HG03025 (cell line): ENCODE data around the gene EPHA5.

Experiments
- ATAC-seq: cut with Tn5 transposase; IDR thresholded peaks from one replicate; pipeline ENCODE4 v1.9.1; 2021; ENCODE audit warnings: mild to moderate bottlenecking, moderate library complexity; ENCODE audit not compliant: unreplicated experiment, low FRiP score

The EPHA5 gene

DNA sequence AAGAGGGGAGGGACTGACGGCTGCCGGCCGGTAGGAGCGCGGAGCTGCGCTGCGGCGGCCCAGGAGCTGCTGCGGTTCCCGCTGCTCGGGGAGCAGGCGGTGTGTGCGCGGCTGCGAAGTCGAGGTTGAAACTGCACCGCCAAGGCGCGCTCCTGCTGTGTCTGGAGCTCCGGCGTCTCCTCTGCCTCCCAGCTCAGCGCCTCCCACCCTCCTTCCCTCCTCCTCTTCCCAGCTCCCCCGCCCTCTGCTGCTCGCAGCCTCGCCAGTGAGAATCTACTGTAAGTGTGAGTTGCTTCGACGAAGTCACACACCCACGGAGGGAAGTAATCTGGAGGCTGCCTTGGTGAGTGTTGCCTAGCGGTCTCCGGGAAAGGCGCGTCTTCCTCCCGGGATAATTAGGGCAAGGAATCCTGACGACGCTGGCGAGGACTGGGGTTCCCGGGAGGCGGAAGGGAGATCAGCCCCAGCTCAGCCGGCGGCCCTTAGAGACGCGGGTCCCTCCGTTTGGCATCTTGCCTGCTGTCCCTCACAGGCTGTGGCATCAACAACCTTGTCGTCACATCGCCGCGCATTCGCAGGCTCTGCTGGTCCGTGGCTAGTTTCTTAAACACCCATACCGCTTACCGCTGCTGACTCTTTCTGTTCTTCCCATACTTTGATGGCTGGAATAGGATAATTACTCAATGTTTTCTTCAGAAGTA lies at the start of gene EPHA5:
EPHA5 (minus strand) TSS at position 159 of the 701 bp plus-strand sequence. CDS start 747 bp downstream, outside the sequence.
- no peak for ATAC-seq

DNA sequence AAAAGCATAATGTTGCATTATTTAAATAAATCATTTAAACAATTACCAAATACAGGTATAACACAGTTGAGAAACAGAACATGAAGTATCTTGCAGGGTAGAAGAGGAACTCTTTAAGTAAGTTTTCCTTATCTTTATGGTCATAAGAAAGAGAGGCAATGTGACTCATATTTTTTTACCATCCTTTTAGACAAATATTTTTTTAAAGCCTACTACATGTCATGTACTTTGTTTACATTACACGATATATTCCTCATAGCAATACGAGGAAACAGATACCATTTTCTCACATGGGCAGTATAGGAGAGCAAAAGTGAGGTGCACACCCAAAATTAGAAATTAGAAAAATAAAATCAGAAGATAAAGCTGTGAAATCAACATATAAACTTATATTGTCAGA lies 49.3 kb upstream of the EPHA5 start:
- ATAC-seq: no peak

DNA sequence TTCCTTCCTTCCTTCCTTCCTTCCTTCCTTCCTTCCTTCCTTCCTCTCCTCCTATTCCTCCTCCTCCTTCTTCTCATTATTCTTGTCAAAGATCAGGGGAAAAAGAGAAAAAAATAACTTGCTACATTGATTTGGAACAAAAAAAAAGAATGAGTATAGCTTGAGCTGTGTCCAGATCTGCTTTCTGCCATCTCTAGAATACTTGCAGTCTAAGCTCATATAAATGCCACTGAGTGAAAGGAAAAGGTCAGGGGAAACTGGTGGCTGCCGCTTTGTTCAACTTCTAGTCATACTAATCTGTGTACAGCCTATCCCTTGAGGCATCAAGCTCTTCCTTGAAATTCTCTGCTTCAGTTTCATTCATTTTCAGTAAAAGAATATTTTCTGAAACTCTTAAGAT lies 28.3 kb upstream of the EPHA5 start:
- no peak for ATAC-seq

DNA sequence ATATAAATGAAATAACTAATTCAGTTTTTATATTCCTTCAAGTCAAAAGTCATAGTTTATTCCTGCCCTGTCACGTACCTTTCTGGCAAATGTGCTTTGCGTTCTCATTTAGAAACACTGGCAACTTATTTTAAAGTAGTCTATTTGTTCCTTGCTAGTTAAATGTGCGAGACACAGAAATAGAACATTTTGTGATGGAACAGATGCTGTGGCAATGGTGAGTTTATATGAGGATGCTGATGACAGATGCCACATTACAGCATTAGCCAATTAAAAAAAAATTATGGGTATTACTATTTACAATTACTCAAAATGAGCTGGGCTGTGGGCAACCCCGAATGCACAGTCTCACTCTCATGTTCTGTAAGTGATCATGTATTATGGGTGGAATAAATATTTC lies 26.1 kb upstream of the EPHA5 start:
- ATAC-seq: no peak

DNA sequence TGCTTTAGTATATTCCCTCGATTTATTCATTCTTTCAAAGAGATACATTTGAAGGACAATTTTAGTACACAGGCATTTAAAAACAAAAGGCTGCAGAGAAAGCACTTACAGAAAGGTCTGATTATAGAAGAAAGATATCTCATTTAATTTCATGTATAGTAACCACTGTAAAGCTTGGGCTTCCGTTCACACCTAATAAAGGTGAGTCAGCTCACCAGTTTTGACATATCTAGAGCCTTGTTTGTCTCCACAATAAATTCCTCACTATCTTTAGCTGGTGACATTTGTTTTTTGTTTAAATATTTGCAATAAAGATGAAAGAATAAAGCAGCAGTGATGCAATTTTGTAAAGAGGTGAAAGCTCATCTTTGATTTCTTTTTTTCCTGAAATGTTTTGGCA lies 1.1 kb upstream of the EPHA5 start:
- no peak for ATAC-seq

DNA sequence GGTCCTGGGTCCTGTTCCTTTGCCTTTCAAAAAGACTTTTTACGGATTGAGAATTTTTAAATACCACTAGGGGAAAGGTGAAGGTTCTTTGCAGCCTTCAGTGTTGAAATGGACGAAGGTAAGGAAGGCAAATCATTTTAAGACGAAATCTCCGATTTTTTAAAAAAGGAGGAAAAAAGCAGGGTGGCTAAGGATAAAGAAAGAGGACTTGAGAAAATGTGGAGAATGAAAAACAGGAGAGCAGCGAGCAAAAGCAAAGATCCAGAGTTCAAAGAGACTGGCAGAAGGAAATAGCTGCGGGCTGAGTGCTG lies 314 bp downstream of the EPHA5 start:
- no peak for ATAC-seq

DNA sequence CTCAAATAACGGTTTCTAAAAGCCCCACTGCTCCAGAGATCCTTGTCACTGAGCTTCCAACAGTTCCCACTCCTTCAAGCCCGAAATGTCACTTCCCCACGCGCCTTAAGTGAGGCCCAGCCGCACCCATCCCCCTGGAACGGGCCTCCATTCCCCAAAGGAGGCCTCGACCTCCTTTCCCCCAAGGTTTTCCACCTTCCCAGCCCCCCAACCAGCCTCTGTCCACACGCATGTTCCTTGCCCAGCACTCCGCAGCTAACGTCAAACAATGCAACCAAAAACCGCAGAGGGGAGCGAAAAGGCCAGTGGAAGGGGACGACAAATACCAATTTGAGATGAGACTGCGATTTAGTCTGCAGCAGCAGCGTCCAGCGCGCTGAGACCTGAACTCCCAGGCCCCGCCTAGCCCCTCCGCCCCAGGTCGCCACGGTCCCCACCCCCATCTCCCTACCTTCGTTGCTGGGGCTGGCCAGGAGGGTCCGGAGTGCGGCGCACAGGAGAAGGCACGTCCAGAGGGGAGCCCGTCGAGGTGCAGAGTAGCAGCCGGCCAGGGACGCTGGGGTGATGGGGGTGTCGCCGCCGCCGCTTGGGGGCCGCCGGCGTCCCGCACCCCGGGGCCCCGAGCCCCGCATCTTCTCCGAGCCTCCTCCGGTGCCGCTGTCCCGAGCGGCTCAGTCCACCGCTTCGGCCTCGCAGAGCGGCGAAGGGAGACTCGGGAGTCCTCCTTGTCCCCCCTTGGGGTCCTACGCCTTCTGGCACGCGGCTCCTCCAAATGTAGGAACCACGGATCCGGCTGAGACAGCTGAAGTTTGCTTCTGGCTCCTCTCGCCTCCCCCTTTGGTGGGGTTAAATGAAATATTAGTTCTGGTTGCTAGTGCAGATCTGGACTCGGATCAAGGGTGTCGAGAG lies 924 bp downstream of the EPHA5 start:
- ATAC-seq: no peak

DNA sequence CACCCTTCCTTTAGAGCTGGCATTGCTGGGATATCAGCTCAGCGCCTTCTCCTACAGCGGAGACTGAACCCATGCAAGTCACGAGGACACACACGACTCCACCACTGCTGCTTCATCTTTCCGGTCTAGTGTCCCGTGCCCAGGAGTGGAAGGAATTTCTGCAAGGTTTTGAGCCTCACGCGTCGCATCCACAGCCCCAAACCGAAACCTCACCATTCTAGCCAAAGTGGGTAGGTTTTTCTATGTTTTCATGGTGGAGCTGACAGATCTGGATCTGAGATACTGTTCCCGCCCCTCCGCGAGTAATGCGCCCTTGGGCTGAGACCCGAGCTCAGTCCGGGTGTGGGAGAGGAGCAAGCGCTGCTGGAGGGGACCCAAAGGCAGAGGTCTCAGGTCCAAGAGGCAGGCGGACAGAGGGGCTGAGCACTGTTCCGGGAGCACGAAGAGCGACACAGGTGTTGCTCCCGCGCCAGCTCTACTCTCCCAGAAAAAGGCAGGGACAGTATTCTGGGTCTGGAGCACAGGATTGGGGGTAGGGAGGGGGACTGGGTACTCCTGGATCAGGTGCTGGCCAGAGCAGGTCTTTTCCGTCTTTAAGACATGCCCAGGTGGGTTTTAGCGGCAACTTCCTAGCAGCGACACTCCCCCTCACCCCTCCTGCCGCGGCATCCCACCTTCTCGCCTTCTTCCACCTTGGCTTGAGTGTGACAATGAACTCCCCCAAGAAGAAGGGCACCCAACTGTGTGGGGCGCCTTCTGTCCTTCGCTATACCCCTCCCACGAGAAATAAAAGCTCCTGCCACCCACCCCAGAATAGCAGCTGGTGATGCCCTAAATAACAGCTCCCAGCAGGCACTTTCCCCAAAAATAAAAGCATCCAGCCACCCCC lies 1.8 kb downstream of the EPHA5 start:
- no peak for ATAC-seq

DNA sequence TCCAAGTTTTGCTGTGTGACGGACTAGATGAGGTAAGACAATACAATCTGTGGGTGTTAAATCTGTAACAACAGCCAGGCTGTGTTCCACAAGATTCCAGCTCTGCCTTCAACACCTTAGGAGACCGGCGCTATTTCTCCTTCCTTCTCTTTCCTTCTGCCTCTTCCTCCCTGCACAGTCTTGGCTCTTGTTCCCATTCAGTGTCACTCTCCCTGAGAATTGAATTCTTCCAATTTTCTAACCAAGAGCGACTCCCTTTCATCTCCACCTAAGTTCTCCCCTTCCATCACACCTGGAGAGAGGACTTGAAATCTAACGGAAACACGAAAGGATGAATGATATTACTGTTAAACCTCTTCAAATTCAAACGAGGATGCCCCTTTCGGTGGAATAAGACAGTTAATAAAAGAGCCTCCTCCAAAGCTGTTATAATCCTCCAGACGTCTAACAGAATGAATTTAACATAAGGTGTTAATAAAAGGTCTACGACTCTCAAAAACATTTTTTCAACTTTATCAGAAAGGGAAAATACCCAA lies 2.7 kb downstream of the EPHA5 start:
- ATAC-seq: no peak

DNA sequence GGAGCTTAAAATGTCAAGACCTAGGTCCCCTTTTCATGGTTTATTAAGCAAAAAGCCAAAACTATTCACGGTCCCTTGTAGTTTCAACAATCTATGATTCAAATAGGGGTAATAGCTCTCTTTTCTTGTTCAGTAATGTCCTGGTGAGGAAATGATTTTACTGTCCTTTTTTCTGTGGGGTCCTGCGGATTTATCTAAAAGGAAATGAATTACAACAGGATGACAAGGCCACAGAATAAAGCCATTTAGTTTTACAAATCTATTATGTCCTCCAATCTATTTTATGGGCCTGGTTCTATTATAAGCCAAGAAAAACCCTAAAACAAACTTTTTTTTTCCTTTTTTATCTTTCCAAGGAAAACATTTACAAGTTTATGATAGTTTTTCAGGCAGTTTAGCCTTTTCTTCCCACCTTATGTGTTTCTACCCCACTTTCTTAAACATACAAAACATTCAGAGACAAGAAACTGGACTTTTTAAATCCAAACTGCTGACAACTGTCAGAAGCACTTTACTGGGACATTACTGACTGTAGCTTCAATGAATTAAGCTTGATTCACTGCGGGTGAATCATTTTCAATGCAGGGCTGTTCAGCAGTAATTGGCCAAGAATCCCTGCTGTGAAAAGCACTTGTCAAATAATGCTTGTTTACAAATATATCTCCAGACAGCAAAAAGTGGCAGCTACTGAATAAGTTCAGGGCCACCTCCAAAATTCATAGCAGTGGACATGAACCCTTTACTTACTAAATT lies 4.3 kb downstream of the EPHA5 start:
- no peak for ATAC-seq

DNA sequence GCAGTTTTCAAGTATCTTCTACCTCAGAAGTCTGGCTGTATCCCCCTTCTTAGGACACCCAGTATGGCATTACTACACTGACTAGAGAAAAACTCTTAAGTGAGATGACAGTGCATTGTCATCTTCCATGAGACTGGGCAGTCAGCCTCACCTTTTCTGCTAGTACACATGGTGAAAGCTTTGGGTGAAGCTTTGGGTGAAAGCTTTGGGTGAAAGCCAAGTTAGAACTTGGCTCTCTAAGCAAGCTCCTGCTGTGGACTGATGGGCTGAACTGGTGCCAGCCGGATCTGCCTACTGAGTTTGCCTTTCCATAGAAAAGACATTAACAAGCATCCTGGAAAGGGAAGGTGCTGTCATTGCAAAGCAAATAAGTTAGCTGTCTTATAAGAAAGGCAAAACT lies 8.8 kb downstream of the EPHA5 start:
- no peak for ATAC-seq

DNA sequence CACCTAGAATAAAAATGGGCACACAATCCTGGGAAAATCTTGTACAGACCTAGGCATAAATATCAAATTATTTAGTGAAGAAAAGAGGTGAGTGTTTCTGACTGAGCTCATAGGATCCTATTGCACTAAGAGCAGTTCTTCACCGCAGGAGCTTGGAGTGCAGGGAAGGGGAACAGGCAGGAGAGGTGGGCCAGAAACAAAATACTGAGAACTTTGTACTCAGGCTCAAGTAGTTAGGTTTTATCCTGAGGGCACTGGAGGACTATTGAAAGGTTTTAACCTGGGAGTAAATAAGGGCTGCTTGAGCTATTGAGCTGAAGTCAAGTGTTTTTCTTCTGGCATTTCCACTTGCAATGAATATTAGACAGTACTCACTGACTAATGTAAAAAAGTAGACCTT lies 12.2 kb downstream of the EPHA5 start:
- ATAC-seq: no peak

DNA sequence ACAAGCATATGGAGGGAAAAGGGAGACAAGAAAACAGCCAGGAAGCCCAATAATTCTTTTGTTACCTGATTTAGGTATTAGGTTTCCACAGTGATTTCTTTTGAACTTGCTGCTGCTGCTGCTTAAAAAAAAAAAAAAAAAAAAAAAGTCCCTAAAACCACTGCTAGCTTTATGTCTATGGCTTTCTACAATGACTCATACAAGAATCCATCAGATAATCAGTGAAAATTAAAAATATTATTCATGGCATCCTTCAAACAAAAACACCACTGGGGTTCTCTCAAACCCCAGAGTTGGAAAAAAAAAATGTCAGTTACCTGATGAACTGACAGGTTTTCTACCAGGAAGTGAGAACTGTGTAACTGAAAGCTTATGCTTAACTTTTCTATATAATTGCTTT lies 14.3 kb downstream of the EPHA5 start:
- ATAC-seq: no peak

DNA sequence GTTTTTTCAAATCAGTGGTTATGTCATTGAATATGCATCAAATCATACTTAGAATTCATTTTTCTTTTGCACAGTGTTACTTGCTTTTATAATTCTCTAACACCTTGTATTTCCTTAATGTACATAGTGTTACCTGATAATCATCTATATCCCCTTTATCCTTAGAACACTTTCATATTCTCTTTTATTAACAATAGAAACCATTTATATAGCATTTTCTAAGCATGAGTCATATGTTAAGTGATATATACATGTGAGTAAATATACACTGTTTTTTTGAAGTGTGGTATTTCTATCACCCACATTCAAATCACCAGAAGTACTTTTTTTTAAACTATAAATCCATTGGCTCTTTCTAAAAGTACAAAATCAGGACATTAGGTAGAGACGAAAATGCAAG lies 15.3 kb downstream of the EPHA5 start:
- no peak for ATAC-seq

DNA sequence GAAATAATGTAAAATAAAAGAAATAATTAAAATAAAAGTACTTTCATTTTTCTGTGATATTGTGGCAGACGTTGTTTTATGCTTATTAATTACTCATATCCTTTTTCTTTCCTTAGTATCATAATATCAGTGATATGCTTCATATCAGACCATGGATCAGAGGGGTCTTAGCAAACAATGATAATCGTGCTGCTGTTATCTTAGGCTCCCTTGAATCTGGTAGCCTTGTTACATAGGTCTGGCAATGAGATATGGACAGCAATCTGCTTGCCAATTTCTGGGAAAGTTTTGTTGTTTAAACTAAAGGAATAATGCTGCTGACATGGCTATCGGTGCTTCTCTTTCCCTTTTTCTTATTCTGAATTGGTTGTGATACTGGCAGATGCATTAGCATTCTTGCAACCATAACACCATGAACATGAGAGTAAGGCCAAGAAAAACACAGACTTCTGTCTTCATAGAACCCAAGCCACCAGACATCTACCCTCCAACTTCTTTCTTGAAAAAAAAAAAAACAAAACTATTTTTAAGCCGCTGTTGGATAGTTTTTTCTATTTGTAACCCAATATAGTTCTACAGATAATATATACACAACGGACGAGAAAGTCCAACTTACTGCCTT lies 16.4 kb downstream of the EPHA5 start:
- no peak for ATAC-seq

DNA sequence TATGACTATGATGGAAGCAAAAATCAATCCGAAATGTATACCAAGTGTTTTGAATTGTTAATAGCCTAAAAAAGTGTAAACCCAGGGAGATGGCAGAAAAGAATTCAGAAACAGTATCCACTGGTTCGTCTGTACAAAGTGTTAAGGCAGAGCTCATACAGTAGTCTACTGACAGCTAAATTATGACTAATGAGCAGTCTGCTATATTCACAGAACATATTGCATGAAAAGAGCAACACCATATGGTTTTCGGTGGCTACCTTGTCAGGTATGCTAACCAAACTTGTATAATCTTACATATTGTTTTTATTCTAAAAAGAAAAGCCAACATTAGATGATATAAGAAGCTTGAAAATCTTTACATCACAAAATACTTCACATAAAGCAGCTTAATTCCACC lies 18.5 kb downstream of the EPHA5 start:
- ATAC-seq: no peak

DNA sequence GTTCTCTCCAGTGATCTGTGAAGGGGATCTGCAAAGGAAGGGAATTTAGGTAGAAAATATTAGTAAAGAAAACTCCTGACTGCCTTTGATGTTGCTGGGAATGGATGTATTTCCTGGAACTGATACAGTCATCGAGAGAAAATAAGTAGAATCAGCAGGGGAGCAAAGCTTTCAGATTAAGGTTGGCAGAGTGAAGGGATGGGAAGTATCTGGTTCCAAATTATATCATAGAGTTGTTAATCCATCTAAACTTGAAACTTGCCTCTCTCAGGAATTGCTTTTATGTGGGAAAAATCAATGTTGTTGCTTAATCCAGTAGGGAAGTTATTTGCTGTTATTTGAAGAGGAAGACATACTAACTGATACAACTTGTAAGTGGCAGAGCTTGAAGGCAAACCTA lies 19.3 kb downstream of the EPHA5 start:
- no peak for ATAC-seq

DNA sequence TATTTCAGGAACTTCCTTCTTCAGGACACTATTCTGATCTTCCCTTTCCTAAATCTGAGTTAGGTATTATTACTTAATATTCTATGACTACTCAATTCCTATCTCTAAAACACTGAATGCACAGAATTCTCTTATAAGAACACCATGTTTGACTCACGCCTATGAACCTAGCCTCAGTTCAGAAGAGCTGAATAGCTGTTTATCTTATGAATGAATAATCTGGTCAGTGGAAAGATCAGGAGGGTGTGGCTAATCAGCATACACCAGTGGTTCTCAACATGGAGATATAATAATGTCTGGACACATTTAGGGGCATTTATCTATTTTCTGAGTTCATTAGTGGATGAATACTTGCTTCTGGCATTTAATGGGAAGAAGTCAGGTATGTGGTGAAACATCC lies 24.2 kb downstream of the EPHA5 start:
- ATAC-seq: no peak

DNA sequence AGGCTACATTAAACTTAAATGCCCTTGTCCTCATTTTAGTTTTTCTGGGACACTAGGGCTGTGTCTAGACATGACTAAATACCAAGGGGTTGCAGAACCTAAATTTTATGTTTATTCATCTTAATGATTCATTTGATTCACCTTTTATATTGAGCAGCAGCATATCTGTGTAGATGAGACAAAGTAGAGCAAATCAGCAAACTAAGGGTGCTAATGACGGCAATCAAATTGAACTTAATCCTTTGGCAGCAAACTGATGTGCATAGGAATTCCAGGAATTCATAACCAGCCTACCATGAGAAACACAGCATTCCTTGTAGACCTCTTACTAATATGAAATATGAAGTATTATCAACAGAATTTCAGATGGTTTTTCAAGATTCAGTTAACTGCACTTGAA lies 25.1 kb downstream of the EPHA5 start:
- no peak for ATAC-seq
